Measurements from ENCODE around the gene PROSER2.

DNA sequence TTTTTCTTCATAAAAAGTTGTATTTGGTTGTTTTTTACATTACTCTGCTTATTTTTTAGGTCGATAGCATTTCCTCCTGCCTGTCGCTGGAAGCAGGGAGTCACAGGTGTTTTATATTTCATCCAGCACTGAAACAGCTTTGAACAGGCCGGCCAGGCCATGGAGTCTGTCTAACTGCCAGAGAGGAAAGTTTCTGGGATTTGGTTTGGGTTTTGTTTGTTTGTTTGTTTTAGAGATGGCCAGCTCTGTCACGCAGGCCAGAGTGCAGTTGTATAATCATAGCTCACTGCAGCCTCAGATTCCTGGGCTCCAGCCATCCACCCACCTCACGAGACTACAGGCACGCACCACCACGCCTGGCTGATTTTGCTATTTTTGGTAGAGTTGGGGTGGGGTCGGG, 23.4 kb downstream of the PROSER2 start:
- no peak for TF ChIP-seq POLR2A (IDR thresholded peaks at IDR 0.05; ENCODE audit: low read depth, low read length)
- no peak for TF ChIP-seq POLR2AphosphoS5 (IDR thresholded peaks at IDR 0.05; ENCODE audit: low read depth, low read length)
- no peak for TF ChIP-seq TAF1 (IDR thresholded peaks at IDR 0.05; ENCODE audit: borderline replicate concordance, low read depth, low read length)
